Esophagus muscularis mucosa (tissue), 3 donors: ENCODE data around the gene RENBP.

Source experiments
- CTCF ChIP-seq, 3 experiments: fragments of 200-600 bp in 2 of 3; fragments of 450-650 bp in 1 of 3; sonication (generic) in 2 of 3; IDR thresholded peaks; one replicate each; pipeline ENCODE4 v1.5.1; 2017 to 2019; ENCODE audit warnings: antibody characterized with exemption in 3 of 3, mild to moderate bottlenecking in 2 of 3, moderate library complexity in 1 of 3
- POLR2A ChIP-seq: fragments of 450-650 bp; IDR thresholded peaks from one replicate; pipeline ENCODE4 v1.6.1; 2017; ENCODE audit warnings: antibody characterized with exemption, moderate library complexity, mild to moderate bottlenecking, low read depth
- POLR2AphosphoS5 ChIP-seq, 2 donors: sonication (generic); formaldehyde crosslinking; IDR thresholded peaks; one replicate each; pipeline ENCODE4 v1.6.1; 2017; ENCODE audit warnings: antibody characterized with exemption in 2 of 2

- no peak for TF ChIP-seq POLR2A
- no peak for TF ChIP-seq CTCF (IDR thresholded peaks at IDR 0.05)
- TF ChIP-seq POLR2AphosphoS5 (IDR thresholded peaks at IDR 0.05), result no peak
Measured at GRCh38 chrX:153921511-153922446, 22.7 kb downstream of the RENBP start.
